ENCODE measurements around the gene LGALS7. TPM values are rescaled to one million over a fixed set of nuclear protein-coding genes. Genes with fewer than 3 reads are reported as not detected.
"Not testable (repeated sequence)": the region's sequence is repeated elsewhere in the genome, so short reads cannot be mapped to it uniquely, and the experiment has no call there.

The LGALS7 gene
- total RNA-seq, 1 experiment from 2014 or later = 2.1 TPM

DNA sequence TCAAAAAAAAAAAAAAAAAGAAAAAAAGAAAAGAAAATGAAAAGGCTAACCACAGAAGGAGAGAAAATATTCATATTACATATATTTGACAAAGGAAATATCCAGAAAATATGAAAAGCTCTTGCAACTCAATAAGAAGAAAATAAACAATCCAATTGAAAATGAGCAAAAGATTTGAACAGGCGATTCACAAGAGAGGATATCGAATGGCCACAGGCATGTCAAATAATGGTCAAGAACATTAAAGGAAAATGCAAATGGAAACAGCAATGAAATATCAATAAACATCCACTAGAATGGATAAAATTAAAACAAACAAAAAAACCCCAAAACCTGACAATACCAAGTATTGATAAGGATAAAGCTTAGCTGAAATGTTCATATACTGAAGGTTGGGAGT is 8.1 kb downstream of the LGALS7 start:
- Histone ChIP-seq H3K27me3 (ENCODE audit: insufficient read depth, low read depth) (no peaks in the 10 kb centered on the region), H3K4me2 (no peak overlapping the region), H3K4me1 (replicated peaks; ENCODE audit: insufficient read depth) (no peaks in the 10 kb centered on the region), H3K9me2 (ENCODE audit: insufficient read depth) (no peaks in the 10 kb centered on the region), H3K4me3 (no peak overlapping the region), H3K36me3 (ENCODE audit: low read depth) (no peaks in the 10 kb centered on the region), H3K27ac (no peak overlapping the region), H2AFZ (no peak overlapping the region), H3K9me3 (ENCODE audit: insufficient read depth, low read depth) (no peaks in the 10 kb centered on the region), H3K79me2 (ENCODE audit: low read depth) (no peaks in the 10 kb centered on the region), H4K20me1 (ENCODE audit: insufficient read depth) (no peaks in the 10 kb centered on the region), H3F3A (ENCODE audit: insufficient read depth, low read depth) (no peaks in the 10 kb centered on the region)
- POLR2A ChIA-PET (ENCODE audit: unreplicated experiment) = interaction anchor here (0.7 kb wide), 1 partner anchor 82 kb away, joined by 12 read pairs; no protein-coding TSS in a partner anchor
- CTCF ChIA-PET = interaction anchor here (0.7 kb wide), 1 partner anchor 17 kb away, joined by 13 read pairs; no protein-coding TSS in a partner anchor
- intact Hi-C loops (cut with micrococcal nuclease; ENCODE audit: unreplicated experiment) = no loop called here
- TF ChIP-seq, protein P1, sequence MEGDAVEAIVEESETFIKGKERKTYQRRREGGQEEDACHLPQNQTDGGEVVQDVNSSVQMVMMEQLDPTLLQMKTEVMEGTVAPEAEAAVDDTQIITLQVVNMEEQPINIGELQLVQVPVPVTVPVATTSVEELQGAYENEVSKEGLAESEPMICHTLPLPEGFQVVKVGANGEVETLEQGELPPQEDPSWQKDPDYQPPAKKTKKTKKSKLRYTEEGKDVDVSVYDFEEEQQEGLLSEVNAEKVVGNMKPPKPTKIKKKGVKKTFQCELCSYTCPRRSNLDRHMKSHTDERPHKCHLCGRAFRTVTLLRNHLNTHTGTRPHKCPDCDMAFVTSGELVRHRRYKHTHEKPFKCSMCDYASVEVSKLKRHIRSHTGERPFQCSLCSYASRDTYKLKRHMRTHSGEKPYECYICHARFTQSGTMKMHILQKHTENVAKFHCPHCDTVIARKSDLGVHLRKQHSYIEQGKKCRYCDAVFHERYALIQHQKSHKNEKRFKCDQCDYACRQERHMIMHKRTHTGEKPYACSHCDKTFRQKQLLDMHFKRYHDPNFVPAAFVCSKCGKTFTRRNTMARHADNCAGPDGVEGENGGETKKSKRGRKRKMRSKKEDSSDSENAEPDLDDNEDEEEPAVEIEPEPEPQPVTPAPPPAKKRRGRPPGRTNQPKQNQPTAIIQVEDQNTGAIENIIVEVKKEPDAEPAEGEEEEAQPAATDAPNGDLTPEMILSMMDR (conservative IDR thresholded peaks at IDR 0.05) = no peak
- no peak for TF ChIP-seq EZH2 (IDR thresholded peaks at IDR 0.05; ENCODE audit: low read depth)
- DNase-seq = no peak
- BruUV-seq (replicated peaks) = no TSS peak

DNA sequence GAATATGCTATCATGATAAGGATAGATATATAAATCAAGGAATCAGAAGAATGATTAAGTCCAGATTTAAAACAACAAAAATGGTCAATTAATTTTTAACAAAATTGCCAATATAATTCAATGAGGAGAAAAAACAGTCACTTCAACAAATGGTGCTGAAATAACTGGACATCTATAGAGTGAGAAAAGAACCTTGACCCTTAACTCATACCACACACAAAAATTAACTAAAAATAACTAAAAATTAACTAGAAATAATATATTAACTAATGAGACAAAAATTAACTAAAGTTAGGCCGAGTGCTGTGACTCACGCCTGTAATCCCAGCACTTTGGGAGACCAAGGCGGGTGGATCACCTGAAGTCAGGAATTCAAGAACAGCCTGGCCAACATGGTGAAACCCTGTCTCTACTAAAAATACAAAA is 9.5 kb downstream of the LGALS7 start:
- CTCF ChIA-PET = interaction anchor here (0.7 kb wide), 1 partner anchor 38 kb away, joined by 8 read pairs; no protein-coding TSS in a partner anchor
- Histone ChIP-seq H3K36me3 (ENCODE audit: low read depth) (no peaks in the 10 kb centered on the region), H3K4me3 (no peak overlapping the region), H3K79me2 (ENCODE audit: low read depth) (no peaks in the 10 kb centered on the region), H3K9me2 (ENCODE audit: insufficient read depth) (no peaks in the 10 kb centered on the region), H3F3A (ENCODE audit: insufficient read depth, low read depth) (no peaks in the 10 kb centered on the region), H2AFZ (no peak overlapping the region), H3K4me2 (no peak overlapping the region), H3K27ac (no peak overlapping the region), H4K20me1 (ENCODE audit: insufficient read depth) (no peaks in the 10 kb centered on the region), H3K4me1 (replicated peaks; ENCODE audit: insufficient read depth) (no peaks in the 10 kb centered on the region), H3K9me3 (ENCODE audit: insufficient read depth, low read depth) (no peaks in the 10 kb centered on the region), H3K27me3 (ENCODE audit: insufficient read depth, low read depth) (no peaks in the 10 kb centered on the region)
- DNase-seq = no peak
- BruUV-seq (replicated peaks) = no TSS peak
- POLR2A ChIA-PET (ENCODE audit: unreplicated experiment) = no interaction called here
- intact Hi-C loops (cut with micrococcal nuclease; ENCODE audit: unreplicated experiment) = no loop called here
- TF ChIP-seq, protein P1 (conservative IDR thresholded peaks at IDR 0.05) = no peak
- TF ChIP-seq EZH2 (IDR thresholded peaks at IDR 0.05; ENCODE audit: low read depth) = no peak

DNA sequence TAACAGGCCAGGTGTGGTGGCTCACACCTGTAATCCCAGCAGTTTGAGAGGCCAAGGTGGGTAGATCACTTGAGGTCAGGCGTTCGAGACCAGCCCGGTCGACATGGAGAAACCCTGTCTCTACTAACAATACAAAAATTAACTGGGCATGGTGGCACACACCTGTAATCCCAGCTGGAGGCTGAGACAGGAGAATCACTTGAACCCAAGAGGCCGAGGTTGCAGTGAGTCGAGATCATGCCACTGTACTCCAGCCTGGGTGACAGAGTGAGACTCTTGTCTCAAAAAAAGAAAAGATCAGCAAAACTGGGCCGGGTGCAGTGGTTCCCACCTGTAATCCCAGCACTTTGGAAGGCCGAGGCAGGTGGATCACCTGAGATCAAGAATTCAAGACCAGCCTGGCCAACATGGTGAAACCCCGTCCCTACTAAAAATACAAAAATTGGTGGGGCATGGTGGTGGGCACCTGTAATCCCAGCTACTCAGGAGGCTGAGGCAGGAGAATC is 11.4 kb downstream of the LGALS7 start:
- H3K4me2 ChIP-seq; H3F3A ChIP-seq (ENCODE audit: insufficient read depth, low read depth); intact Hi-C loops (cut with micrococcal nuclease; ENCODE audit: unreplicated experiment); H3K9me2 ChIP-seq (ENCODE audit: insufficient read depth); BruUV-seq (replicated peaks); H3K36me3 ChIP-seq (ENCODE audit: low read depth); DNase-seq; H3K27me3 ChIP-seq (ENCODE audit: insufficient read depth, low read depth); H3K27ac ChIP-seq; H3K4me3 ChIP-seq; H3K9me3 ChIP-seq (ENCODE audit: insufficient read depth, low read depth); H3K79me2 ChIP-seq (ENCODE audit: low read depth); POLR2A ChIA-PET (ENCODE audit: unreplicated experiment); H2AFZ ChIP-seq; H3K4me1 ChIP-seq (replicated peaks; ENCODE audit: insufficient read depth); H4K20me1 ChIP-seq (ENCODE audit: insufficient read depth): not testable (repeated sequence)
- CTCF ChIA-PET = interaction anchor here (0.6 kb wide), 1 partner anchor 223 kb away, joined by 3 read pairs; no protein-coding TSS in a partner anchor

DNA sequence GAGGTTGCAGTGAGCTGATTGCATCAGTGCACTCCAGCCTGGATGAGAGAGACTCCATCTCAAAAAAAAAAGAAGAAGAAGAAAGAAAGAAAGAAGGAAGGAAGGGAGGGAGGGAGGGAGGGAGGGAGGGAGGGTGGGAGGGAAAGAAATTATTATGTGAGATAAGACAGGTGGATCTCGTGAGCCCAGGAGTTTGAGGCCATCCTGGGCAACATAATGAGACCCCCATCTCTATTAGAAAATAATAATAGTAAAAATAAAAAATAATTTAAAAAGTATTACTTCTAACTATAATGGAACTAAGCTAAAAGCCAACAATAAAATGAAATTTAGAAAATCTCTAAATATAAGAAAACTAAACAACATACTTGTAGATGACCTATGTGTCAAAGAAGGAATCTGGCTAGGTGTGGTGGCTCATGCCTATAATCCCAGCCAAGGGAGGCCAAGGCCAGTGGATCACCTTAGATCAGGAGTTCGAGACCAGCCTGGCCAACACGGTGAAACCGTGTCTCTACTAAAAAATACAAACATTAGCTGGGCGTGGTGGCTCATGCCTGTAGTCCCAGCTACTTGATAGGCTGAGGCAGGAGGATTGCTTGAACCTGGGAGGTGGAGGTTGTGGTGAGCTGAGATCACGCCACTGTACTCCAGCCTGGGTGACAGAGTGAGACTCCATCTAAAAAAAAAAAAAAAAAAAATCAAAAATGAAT is 12.4 kb downstream of the LGALS7 start:
- H3K4me3 ChIP-seq; H3K4me2 ChIP-seq; H3F3A ChIP-seq (ENCODE audit: insufficient read depth, low read depth); H3K9me2 ChIP-seq (ENCODE audit: insufficient read depth); H3K27me3 ChIP-seq (ENCODE audit: insufficient read depth, low read depth); H4K20me1 ChIP-seq (ENCODE audit: insufficient read depth); H3K36me3 ChIP-seq (ENCODE audit: low read depth); CTCF ChIA-PET; DNase-seq; H3K79me2 ChIP-seq (ENCODE audit: low read depth); intact Hi-C loops (cut with micrococcal nuclease; ENCODE audit: unreplicated experiment); H2AFZ ChIP-seq; H3K27ac ChIP-seq; H3K4me1 ChIP-seq (replicated peaks; ENCODE audit: insufficient read depth); H3K9me3 ChIP-seq (ENCODE audit: insufficient read depth, low read depth); BruUV-seq (replicated peaks): not testable (repeated sequence)
- POLR2A ChIA-PET (ENCODE audit: unreplicated experiment) = interaction anchor here (0.6 to 0.7 kb wide), 2 partner anchors 71 to 324 kb away, joined by 4 to 5 read pairs; no protein-coding TSS in a partner anchor
